GM21367 (cell line): ENCODE results near the gene GAB2.

ENCODE experiments used
- ATAC-seq: cut with Tn5 transposase; IDR thresholded peaks from one replicate; pipeline ENCODE4 v1.9.1; 2021; ENCODE audit not compliant: unreplicated experiment

The GAB2 gene

DNA sequence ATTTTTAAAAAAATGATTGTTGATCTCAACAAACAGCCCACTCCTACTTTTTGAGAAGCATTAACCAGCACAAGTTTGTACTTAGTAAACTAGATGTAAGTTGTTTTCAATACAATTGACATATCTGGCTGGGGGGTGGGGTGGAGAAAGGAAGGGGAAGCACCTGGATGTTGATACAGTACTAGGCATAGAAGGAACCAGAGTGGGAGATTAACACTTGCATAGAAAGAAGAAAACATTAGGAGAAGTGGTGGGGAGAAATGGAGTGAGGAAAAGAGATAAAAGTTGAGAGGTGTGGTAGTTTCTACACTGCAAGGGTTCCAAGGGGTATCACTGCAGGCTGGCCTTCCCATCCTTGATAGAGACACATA is 10.6 kb upstream of the GAB2 start:
- ATAC-seq: no peak

DNA sequence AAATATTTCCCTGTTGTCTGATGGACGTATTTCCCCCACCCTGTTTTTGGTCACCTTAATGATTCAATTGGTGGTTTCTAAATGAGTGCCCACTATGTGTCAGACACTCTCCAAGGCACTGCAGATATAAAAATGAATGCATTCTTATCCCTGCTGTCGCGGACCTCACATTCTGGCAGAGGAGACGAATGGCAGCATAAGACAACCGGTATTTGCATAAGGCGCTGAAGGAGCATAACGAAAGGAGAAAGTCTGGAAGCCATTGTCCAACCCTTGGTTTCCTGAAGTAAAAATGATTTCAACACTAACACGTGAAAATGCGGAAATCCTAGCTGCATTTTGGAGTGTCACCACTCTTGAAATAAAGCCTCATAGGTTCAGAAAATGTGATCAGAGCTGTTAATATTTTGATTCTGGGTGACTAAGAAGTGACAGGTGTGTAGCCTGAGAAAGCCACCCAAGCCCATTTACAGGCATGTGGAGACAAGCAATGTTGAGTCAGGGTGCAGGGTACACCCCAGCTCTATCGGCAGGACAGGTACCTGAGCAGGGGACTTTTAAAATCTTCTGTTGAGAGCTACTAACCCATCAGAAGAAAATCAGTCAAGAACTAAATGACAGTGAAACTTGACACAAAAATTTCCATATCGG is 10.1 kb upstream of the GAB2 start:
- no peak for ATAC-seq

DNA sequence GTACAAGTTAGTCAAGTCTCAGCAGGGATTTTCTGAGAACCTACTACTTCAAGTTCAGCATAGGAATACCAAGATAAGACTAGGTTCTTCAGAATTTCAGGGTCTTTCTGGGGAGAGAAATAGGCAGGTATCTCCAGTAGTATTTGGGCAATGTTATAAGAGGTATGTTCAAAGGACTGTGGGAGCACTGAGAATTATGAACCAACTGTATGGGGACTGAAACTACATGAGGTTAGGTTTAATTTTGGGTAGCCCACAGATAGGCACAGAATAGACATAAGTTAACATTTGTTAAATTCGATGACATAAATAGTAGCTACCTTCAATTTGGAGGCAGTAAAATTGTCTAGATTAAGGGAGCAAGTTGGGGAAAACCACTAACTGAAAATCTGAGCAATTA is 9.2 kb upstream of the GAB2 start:
- no peak for ATAC-seq

DNA sequence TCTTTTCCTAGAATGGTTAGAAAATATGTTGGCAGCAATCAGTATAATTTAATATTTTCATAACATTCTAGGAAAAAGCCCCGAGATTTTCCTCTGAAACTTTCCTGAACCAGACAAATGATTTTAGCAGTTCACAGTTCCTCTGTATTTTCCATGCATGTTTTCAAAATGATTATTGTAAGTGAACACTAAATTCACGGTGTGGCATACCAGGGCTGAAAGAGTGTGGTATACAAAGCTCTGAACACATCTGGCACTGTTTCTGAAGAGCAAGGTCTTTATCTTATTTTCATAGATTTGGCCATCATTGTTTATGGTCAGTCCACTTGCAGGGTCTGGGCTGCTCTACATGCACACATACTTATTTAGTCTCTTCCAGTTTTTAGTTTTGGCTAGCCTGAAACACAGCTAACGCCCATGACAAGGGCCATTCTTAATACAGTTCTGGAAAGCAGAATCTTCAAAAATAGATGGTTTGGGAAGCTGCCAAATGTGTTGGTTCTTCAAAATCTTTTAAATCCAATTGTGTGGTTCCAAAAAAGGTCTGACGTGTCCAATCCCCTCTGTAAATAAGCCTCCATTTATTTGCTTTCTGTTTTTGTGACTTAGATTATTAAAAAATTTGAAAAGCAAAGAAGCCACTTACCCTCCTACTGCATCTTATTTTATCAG is 7.9 kb upstream of the GAB2 start:
- no peak for ATAC-seq

DNA sequence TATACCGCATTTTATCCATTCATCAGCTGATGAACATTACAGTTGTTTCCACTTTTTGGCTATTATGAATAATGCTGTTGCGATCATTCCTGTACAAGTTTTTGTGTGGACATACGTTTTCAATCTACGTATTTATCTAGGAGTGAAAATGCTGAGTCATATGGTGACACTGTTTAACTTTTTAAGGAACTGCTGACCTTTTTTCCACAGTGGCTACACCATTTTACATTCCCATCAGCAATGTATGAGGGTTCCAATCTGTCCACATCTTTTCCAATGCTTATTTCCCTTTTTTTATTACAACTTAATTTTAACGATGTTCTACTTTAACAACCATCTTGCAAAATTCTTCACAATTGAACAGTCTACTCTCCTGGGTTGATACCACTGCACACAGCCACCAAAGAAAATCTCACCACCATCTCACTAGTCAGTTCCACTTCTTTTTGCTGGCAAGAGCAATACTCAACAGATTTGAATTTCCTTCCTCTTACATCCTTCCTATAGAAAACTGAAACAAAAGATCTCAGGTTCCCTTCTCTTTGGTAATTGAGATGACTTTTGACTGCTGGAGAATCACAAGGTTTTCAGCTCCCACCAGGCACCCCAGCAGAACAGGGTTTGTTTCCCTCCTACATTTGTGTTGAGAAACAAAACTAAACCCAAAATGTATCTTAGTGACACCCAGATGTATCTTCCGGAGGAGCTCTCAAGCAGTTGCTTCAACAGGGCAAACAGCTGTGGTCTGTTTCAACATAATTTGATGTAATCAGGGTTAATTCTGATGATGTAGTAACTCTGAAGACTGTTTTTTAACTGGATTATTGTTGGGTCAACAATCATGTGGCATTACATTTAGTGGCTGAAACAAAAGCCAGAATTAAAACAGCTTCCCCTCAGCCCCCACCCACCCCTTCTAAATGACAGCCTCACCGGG is 7.0 kb upstream of the GAB2 start:
- ATAC-seq: peak; percentile 38

DNA sequence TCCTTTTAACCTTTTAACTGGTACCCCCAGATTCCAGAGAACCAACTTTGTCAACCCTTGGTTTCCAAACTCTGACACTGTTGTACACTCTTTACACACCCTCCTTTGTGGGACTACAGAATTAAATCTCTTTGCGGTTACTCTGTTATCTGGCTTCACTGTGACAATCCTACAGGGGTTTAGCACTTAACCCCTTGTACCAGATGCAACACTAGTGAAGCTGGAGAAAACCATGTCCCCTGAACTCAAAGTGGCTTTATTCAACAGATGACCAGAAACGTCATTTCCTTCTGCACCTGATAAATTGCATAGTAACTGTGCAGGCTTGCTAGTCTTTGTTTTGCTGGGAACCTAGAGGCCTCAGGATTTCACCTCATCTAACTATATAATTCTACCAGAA is 5.6 kb upstream of the GAB2 start:
- no peak for ATAC-seq

DNA sequence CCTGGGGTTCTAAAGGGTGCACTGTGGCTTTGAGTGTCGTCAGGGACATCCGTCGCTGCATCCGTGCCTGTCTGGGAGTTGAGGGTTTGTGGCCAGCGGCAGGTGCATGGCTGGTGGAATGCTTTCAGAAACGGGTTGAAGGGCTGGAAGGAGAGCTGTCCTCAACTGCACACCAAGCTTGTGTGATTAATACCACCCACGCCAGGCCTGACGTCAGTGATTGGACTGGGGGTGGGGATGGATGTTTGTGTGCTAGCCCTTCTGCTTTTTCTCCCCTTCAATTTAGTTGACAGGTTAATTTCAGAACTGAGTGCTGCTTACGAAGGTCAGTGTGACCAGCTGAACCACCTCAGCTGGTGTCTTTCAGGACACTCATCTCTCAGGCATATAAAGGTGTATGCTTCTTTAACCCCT is 3.2 kb upstream of the GAB2 start:
- no peak for ATAC-seq

DNA sequence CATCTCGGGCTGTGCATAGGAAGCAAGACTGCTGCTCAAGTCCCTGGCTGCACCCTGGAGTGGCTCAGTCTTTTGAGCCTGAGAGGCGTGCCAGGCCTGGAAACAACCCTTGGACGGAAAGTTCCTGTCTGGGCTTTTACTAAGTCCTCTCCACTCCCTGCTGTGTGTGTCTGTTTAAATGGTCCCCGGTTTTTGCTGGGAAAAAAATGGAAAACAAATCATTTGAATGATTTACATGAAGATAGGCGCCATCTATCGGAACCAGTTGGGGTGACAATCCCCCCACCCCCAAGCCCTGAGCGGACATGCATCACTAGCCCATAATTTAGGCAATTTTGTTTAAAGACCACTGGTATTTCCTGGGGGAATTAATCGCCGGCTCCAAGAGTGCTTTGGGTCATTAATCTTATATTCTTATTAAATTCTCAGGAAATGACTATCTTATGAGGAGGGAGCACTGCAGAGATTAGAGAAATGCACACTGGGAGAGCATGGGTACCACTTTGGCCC is 2.7 kb upstream of the GAB2 start:
- no peak for ATAC-seq

DNA sequence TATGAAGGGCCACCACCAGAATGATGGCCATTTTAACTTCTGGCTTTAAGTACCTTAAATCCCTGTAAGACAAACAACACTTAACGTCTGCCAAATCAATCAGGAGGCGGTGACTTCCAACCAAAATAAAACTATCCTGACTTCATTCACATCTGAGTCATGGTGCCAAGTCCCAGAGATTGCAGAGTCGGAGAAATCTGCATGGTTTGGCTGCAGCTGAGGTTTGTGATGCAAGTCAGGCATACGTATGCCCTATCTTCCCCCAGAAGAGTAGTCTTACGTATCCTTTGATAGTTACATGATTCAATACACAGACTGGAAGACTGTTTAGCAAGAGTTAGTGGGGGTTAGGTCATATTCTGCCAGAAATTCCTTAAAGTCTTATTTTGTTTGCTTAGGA is 1.7 kb upstream of the GAB2 start:
- no peak for ATAC-seq

DNA sequence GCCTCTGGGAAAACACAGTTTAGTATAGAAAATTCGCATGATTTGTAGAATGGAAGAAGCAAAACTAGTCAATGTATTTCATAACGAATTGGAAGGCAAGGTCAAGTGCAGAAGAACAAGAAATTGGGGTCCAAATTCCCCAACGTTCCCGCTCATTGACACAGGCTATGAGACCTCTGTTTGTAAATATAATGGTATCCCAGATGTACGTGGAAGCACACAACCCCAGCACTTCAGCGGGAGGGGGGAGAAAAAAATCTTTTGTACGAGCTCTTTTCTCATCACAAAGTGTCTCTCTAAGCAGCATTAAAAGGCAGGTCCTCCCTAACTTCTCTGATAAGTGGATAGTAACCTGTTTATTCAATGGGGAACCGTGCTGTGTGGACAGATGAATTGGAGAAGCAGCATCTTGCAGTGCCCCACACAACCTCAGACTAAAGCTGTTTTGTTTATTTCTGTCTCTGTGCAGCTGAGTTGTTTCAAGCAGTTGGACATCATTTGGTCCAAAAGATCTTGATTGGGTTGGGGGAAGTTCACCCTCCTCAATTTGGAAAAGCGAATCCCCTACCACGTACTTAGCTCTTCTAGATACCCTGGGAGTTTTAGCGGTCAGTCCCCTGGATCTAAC is 1.1 kb upstream of the GAB2 start:
- no peak for ATAC-seq

DNA sequence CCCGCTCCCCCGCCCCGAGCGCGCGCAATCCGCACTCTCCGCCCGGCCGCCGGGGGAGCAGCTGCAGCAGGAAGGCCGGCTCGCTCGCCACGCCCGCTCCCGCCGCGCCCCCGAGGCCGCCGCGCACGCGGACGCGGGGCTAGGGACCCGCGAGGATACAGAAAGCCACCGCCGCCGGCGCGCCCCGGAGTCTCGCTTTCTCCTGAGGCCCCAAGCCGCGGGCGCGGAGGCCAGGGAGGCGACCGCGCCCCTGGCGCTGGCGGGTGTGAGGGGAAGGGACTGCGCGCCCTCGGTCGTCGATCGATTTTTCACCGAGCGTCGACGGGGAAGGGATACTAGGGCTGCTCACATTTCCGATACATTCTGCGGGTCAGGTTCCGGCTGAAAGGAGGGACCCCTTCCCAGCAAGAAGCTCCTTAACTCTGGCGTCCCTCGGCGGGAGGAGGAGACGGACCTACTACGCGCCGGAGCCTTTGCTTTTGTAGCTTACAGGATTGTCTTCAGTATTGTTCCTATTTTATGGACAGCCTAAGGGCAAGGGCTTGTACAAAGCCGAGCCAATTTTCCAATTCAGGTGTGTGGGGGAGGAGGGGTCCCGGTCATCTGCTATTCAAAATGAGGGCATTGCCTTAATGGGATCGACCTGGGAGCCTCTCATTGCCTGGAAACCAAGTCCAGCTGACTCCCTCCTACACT is 416 bp upstream of the GAB2 start:
- ATAC-seq: peak; percentile 47

DNA sequence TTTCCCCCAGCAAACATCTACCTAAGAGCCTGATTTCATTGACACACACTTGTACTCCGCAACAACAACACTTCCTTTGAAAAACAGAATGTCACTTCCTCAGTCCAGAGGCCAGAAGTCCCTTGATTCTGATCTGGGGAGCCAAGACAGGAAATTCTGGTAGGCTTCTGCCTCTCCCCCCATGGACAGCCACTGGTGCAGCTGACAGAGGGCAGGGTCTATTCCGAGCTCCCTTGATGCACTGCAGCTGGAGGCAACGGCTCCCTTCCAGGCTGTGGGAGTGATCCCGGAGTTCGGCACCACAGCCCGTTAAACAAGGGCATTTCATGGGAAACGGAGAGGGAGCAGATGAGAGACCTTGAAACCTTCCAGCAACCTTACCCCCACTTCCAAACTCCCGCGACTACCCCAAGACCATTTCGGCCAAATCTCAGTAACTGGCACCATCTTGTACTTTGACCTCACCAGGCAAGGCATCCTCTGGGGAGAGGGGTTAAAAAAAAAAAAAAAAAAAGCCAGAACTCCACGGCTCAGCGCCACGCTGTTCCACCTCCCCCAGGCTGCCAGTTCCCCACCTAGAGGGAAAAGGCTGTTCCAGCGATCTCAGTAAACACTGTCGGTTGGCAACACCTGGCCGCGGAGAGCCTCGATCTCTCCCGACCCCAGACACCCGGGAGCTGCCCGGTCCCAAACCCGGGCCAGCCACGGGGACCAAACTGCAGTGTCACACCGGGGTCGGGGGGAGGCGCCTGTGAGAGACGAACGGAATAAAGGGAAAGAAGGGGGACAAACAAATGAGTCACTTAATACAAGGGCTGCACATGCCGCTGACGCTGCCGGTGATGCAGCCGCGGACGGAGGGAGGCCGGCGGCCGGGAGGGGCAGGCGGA is 1.1 kb downstream of the GAB2 start:
- peak; percentile 50 for ATAC-seq

DNA sequence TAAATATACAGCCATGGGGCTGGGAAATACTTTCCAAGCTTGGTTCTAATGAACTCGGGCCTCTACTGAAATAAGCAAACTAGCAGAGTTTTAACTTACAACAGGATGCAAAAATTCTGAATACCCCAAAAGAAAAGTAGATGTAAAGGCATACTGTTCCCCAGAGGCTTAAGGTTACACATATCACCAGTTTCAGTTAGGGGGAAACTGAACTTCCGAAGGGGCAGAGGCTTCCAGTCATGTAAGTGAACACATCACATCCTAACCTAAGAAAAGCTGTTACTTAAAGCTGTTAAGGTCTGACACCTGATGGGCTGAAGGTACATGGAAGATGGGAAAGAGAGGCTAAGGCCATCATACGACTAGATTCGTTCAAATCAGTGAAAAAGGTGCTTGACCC is 2.3 kb downstream of the GAB2 start:
- no peak for ATAC-seq

DNA sequence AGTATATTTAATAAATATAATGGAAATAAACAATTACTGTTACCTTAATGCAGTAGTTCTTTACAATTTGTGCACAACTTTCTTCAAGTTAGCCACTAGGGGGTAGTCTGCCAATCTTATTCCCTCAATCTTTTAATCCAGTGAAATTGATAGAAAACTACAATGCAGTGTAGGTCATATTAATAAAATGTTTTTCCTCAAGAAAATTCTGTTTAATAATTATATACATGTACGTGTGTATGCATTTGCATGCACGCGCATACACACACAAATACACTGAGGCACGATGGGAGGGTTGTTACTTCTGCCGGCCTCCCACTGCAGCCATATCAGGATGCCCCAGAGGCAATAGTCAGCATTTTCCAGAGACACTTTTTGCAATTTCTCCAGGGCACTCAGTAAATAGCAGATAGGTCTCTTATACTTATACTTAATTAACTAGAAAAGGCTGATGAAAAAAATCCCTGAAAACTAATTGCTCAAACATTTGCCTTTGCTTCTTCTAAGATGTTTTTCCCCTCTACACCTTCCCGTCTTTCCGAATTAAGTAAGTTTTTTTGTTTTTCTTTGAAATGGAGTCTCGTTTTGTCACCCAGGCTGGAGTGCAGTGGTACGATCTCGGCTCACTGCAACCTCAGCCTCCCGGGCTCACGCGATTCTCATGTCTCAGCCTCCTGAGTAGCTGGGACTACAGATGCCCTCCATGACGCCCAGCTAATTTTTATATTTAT is 3.1 kb downstream of the GAB2 start:
- no peak for ATAC-seq

DNA sequence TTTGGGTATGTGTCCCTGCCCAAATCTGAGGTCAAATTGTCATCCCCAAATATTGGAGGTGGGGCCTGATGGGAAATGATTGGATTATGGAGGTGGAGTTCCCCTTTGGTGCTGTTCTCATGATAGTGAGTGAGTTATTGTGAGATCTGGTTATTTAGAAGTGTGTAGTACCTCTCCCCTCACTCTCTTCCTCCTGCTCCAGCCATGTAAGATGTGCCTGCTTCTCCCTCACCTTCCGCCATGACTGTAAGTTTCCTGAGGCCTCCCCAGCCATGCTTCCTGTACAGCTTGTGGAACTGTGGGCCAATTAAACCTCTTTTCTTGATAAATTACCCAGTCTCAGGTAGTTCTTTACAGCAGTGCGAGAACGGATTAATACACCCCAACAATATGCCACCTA is 9.0 kb downstream of the GAB2 start:
- no peak for ATAC-seq

DNA sequence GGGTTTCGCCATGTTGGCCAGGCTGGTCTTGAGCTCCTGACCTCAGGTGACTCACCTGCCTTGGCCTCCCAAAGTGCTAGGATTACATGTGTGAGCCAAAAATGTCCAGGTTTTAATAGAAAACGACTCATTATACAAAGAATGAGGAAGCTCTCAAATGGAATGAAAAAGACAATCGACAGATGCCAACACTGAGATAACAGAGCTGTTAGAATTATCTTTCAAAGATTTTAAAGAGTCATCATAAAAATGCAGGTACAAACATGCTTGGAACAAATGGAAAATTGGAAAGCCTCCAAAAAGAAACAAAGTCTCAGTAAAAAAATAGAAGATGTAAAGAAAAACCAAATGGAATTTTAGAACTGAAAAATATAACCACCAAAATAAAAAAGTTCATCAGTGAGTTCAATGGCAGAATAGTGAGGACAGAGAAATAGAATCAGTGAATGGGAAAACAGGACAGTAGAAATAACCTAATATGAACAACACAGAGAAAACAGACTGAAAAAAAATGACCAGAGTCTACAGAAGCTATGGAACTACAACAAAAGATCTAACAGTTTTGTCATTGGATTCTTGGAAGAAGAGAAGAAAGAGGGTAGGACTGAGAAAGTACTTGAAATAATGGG is 10.9 kb downstream of the GAB2 start:
- ATAC-seq: no peak

DNA sequence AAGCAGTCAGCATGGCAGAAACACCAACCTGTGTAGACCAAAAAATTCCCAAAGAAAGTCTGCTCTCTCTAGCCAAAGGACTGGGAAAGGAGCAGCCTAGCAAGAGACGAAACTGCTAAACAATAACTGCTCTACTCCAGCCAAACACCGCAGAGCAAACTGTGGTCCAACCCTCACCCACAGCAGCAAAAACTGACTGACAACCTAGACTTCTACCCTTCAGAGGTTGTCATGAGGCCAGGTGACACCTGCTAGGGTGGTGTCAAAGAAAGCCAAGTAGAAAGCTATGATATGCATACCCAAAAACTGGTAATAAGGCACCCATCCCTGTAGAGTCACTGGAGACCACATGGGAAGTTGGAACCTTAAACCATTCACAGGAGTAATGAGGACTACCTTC is 11.8 kb downstream of the GAB2 start:
- no peak for ATAC-seq

DNA sequence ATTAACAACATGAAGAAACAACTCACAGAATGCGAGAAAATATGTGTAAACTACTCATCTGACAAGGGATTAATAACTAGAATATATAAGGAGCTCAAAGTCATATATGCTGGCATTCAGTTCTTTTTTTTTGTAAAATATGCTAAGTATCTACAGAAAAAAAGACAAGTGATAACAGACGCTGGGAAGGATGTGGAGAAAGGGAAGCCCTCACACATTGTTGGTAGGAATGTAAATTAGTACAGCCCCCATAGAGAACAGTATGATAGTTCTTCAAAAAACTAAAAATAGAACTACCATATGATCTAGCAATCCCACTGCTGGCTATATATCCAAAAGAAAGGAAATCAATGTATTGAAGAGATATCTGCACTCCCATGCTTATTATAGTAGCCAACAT is 13.8 kb downstream of the GAB2 start:
- ATAC-seq: no peak

DNA sequence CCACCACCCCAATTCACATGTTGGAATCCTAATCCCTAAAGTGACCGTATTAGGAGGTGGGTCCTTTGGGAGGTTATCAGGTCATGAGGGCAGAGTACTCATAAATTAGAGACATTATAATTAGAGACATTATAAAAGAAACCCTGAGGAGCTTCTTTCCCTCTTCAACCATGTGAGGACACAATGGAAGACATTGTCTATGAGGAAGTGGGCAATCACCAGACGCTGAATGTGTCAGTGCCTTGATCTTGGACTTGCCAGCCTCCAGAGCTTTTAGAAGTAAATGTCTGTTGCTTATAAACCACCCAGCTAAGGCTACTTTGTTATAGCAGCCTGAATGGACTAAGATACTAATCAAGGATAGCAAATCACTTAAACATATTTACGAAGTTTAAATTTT is 14.8 kb downstream of the GAB2 start:
- no peak for ATAC-seq
